Amniotic epithelial cell (primary cell): Measurements from ENCODE around the gene FITM1.
A peak's percentile ranks its signal among the peaks of the same experiment; 100 is the strongest.
"Not testable (repeated sequence)": the region's sequence is repeated elsewhere in the genome, so short reads cannot be mapped to it uniquely, and the experiment has no call there.

Source experiments
- DNase-seq: peaks from one replicate; pipeline ENCODE4 v3.0.0-alpha.2; 2010; ENCODE audit warnings: low read depth

The FITM1 gene

DNA sequence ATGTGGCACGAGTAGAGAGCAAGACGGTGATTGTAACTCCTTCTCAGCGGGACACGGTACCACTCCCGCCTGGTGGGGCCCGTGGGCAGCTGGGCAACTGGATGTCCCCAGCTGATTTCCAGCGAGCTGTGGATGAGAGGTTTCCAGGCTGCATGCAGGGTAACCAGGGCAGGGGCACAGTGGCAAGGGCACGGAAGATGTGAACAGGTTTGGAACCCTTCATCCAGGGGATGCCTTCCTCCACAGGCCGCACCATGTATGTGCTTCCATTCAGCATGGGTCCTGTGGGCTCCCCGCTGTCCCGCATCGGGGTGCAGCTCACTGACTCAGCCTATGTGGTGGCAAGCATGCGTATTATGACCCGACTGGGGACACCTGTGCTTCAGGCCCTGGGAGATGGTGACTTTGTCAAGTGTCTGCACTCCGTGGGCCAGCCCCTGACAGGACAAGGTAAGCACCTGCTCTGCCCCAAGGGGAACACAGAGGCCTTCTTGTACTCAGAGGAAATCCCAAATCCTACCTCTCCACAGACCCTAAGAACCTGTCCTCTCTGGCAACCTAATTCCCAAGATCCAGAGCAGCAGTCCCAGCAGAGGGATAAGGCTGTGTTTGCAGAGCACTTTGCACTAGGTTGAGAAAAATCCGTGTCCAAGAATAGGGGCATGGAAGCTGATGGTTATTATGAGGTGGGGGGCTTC, 32.1 kb upstream of the FITM1 start:
- DNase-seq, result no peak

DNA sequence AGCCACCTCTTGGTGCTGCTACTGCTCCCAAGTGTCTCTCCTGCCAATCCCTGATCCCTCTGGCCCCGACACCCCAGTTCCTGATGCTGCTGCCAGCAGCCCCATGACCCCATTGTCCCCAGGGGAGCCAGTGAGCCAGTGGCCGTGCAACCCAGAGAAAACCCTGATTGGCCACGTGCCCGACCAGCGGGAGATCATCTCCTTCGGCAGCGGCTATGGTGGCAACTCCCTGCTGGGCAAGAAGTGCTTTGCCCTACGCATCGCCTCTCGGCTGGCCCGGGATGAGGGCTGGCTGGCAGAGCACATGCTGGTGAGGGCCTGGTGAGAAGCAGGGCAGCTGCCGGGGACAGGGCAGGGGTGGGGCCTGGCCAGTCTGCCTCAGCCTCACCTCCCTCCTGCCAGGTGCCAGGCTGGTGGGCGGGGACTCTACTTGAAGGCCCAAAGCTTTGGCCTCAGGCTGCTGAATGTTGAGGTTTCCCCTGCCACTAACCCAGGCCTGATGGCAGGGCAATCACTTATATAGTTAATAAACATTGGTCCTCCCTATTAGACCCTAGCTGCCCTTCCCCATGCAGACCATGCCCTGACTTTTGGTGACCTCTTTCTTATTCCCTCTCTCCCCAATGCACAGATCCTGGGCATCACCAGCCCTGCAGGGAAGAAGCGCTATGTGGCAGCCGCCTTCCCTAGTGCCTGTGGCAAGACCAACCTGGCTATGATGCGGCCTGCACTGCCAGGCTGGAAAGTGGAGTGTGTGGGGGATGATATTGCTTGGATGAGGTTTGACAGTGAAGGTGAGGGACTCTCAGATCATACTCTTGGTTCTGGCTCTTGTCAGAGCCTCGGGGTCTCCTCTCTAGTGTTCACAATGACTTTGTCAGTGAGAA, 31.3 kb upstream of the FITM1 start:
- DNase-seq, result no peak

DNA sequence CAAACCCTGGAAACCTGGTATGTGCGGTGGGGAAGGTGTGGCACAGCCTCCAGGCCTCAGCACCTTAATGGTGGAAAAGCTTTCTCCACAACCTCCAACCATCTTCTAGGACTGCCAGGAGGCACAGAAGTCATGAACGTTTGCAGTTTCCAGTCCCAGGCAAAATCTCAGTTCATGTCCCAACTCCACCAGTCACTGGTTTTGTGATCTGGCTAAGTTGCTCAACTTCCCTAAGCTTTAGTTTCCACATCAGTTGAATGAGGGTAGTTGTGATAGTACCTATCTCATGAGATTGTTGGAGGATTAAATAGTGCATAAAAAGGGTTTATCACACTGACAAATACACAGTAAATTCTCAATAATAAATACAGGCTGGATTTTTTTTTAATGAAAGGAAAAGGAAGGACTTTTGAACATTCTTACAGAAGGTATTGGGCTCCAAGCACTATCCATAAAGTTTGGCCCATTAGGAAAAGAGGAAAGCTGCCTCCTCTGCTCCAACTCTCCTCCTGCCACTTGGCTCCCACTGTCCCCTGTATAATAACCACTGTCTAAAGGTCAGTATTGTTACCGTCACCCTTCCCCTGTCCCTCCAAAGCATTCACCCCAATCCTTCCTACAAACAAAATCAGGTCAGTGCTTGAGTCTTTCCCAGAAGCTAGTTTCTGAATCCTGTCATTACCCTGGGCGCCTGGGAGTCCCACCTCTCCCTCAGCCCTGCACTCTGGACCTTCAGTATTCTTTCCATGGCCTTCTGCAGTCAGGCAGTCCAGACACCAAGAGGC, 30.1 kb upstream of the FITM1 start:
- peak; percentile 21 for DNase-seq

DNA sequence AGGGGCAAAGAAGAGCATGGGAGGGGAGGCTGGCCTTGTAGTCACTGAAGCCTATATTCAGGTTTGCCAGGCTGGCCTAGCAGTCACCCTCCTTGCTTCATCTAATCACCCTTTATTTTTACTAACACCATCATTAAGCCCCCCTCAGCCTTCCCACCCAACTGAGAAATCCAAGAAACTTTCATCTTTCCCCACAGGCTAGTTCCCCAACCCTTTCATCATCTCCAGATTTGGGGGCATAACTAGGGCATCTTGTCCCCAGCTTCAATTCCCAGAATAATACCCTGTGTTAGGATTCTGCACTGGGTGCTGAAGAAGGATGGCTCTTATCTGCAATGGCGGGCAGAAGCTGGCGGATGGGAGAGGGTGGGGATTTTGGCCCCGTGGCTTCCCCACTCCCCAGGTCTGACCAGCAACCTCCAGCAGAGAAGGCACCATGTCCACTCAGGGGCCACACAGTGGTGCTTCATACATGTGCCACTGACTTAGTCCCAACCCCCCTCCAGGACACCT, 29.4 kb upstream of the FITM1 start:
- DNase-seq, result no peak

GRCh38 chr14:24102357-24103048, 28.0 kb upstream of the FITM1 start:
- no peak for DNase-seq

- DNase-seq, result no peak
These were observed 27.0 kb upstream of the FITM1 start for GRCh38 chr14:24103451-24103850.

DNA sequence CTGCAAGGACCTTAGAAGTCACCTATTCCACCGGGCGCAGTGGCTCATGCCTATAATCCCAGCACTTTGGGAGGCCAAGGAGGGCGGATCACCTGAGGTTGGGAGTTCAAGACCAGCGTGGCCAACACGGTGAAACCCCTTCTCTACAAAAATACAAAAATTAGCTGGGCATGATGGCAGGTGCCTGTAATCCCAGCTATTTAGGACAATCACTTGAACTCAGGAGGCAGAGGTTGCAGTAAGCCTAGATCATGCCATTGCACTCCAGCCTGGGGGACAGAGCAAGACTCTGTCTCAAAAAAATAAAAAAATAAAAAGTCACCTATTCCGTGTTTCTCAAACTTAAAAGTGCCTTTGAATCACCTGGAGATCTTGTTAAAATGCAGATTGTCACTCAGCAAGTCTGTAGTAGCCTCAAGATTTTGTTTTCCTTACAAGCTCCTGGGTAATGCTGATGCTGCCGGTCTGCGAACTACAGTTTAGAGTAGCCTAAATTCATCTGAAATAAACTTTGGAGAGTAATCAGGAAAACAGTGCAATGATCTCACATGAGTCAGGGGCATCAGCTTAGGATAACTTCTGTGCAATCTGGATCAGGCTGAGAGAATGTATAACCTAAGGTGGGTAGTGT, 24.7 kb upstream of the FITM1 start:
- not testable (repeated sequence) for DNase-seq

- no peak for DNase-seq
These were observed 23.7 kb upstream of the FITM1 start for GRCh38 chr14:24106672-24107271.

- DNase-seq, result no peak
These were observed 22.1 kb upstream of the FITM1 start for GRCh38 chr14:24108336-24108874.

GRCh38 chr14:24110060-24110459, 20.4 kb upstream of the FITM1 start:
- DNase-seq, result no peak

DNA sequence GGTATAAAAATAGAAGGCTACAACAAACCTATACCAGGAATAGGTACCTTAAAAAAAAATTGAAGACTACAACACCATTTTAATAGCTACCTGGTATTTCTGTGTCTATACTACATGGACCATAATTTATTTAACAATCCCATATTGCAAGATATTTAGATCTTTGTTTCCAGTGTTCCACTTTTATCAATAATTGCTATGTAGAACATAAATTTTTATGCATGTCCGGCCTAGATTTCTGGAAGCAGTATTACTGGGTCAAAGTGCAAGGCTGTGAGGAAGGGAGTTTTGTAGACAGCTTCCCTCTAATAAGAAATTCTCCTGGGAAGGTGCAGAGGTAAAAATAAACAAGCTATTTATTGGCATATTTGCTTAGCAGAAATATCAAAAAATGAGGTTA, 19.9 kb upstream of the FITM1 start:
- no peak for DNase-seq

DNA sequence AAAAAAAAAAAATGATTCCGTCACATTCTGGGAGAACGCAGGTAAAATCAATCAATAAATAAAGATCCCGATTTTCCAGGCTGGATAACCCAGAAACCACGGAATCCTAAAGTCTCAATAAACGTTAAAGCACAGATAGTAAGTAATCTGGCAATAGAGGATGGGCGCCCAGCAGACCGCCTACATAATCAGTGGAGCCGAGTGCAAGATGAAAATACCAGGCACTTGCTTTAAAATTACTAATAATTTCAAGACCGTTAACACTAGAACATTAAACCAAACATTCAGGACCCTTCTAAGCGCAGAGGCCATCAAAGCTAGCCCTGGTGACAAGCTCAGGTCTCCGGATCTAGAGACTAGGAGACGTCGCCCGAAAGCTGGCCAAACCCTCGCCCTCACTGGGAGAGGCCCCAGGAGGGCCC, 17.1 kb upstream of the FITM1 start:
- DNase-seq, result no peak

DNA sequence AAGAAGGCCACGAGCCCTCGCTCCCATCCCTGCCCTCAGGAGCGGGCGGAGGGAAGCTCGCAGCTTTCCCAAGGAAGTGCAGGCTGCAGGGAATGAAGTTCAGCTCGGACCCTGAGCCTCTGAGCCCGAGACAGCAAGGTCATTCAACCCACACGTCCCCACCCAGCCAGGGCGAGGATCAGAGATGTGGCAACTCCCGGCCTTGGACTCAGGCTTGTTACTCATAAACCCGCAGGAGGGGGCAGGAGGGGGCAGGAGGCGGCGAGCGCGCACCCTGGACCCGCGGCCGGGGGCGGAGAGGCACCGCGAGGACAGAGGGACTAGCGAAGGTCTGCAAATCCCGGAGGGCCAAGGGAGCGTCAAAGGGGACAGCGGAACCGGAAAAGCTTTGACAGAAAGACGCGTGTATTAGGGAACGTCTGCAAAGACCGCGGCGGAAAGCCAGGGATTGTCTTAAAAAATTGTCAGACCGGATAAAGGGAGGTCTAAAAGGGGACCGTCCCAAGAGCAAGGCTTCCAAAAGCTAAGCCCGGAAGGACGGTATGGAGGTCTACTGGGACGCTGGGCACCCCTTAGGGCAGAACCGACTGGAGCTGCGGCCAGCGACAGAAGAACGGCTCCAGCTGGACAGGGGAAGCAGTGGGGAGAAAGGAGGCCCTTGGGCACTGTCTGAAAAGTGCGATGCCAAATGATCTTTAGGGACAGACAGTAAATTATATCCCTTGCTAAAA, 16.5 kb upstream of the FITM1 start:
- DNase-seq, result peak; percentile 92

GRCh38 chr14:24114532-24115421, 15.7 kb upstream of the FITM1 start, which contains the start of the genes DCAF11 and NRL:
TSS of gene DCAF11 (plus strand) at chr14:24114777. CDS start at chr14:24115595, 818 bp downstream.
TSS of gene NRL (minus strand) at chr14:24114949. CDS start at chr14:24082848, 32,101 bp downstream.
- DNase-seq, result peak; percentile 100

DNA sequence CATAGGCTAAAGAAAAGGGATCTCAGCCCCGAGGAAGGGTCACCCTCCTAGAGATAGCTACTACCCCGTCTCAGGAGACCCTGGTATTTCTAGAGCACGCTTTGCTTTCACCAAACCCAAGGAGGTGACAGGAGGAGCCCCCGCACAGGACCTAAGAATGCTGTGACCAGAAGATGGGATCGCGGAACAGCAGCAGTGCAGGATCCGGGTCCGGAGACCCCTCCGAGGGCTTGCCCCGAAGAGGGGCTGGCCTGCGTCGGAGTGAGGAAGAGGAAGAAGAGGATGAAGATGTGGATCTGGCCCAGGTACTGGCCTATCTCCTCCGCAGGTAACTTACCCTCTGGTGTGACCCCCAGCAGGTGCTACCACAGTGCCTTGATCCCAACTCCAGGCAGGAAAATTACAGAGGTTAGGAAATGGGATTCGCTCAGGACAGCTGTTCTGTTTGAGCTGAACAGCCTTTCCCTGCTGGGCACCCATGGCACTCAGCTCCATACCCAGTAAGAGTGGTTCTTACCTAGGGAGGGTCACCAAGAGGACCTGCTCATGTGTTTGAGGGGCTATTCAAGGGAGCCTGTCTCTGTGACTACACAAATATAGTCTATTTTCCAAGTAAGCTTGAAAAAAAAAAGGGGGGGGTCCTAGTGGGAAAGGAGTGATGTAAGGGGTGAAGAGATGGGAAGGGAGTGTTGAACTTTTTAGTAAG, 14.9 kb upstream of the FITM1 start:
- DNase-seq, result no peak

DNA sequence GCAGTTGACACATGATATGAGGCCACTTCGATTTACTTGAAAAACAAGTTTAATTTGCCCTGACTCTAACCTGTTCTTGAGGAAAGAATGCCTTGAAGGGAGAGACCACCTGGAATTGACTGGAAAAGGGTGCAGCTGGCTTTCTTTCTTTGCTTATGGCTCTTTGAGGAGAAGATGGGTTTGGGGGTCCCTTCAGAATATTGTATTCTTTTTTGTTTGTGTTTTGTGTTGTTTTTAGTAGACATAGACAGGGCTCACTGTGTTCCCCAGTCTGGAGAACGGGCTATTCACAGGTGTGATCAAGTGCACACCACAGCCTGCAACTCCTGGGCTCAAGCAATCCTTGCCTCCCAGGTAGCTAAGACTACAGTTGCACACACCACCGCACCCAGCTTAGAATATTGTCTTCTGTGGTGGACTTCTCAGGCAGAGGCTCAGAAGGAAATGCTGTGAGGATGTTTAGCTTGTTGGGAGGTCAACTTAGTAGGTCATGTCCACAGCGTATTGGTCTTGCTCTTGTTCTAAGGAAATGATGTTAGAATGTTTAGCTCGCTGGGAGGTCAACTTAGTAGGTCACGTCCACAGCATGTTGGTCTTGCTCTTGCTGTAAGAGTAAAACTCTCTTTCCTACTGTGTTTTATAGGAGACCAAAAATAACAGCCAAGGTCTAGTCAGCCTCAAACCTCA, 14.2 kb upstream of the FITM1 start:
- no peak for DNase-seq

- no peak for DNase-seq
These were observed 13.3 kb upstream of the FITM1 start for GRCh38 chr14:24117179-24117578.
